ENCODE measurements around the gene NCS1.

Gene NCS1

GRCh38 chr9:130222833-130223232 lies 50.6 kb downstream of the NCS1 start:
- peaks cover 42 to 67% (median 48%) of the 10 kb centered on the region in 3 donors for H3K36me3 ChIP-seq

DNA sequence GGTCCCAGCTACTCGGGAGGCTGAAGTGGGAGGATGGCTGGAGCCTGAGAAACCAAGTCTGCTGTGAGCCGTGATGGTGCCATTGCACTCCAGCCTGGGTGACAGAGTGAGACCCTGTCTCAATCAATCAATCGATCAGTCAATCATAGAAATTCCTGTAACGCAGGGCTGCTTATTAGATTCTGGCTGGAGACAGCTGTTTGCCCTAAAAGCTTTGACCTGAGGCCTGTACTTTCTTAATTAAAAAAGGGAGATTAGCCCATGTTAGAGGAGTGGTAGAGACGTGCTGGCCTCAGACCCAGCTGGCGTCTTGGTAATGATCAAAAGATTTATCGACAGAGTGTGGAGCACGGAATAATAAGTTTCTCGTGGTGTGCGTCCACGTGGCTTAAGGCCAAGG lies 52.9 kb downstream of the NCS1 start:
- TF ChIP-seq, protein P1, sequence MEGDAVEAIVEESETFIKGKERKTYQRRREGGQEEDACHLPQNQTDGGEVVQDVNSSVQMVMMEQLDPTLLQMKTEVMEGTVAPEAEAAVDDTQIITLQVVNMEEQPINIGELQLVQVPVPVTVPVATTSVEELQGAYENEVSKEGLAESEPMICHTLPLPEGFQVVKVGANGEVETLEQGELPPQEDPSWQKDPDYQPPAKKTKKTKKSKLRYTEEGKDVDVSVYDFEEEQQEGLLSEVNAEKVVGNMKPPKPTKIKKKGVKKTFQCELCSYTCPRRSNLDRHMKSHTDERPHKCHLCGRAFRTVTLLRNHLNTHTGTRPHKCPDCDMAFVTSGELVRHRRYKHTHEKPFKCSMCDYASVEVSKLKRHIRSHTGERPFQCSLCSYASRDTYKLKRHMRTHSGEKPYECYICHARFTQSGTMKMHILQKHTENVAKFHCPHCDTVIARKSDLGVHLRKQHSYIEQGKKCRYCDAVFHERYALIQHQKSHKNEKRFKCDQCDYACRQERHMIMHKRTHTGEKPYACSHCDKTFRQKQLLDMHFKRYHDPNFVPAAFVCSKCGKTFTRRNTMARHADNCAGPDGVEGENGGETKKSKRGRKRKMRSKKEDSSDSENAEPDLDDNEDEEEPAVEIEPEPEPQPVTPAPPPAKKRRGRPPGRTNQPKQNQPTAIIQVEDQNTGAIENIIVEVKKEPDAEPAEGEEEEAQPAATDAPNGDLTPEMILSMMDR (IDR thresholded peaks at IDR 0.05): no peak
- no peak overlapping the region for H3K4me3 ChIP-seq
- intact Hi-C loops (cut with DNase I; ENCODE audit: low total_unique reads): no loop called here
- no peak for DNase-seq
- peaks cover 0 to 9% (median 2%) of the 10 kb centered on the region in 4 donors for H3K4me1 ChIP-seq
- no peaks in the 10 kb centered on the region for H3K27me3 ChIP-seq
- peaks cover 40 to 72% (median 47%) of the 10 kb centered on the region in 3 donors for H3K36me3 ChIP-seq
- H3K9me3 ChIP-seq: peaks cover 0 to 8% (median 5%) of the 10 kb centered on the region in 3 donors
- no peak overlapping the region for H3K27ac ChIP-seq

More at GRCh38 chr9:130222833-130223232, 50.6 kb downstream of the NCS1 start:
- Histone ChIP-seq H3K27me3 (no peaks in the 10 kb centered on the region), H3K4me1 (peaks cover 0 to 14% (median 4%) of the 10 kb centered on the region in 4 donors), H3K27ac (no peak overlapping the region), H3K4me3 (no peak overlapping the region), H3K9me3 (peaks cover 0 to 4% (median 3%) of the 10 kb centered on the region in 3 donors)
- no peak for DNase-seq
- intact Hi-C loops (cut with DNase I; ENCODE audit: low total_unique reads): no loop called here
- TF ChIP-seq, protein P1 (IDR thresholded peaks at IDR 0.05): no peak

DNA sequence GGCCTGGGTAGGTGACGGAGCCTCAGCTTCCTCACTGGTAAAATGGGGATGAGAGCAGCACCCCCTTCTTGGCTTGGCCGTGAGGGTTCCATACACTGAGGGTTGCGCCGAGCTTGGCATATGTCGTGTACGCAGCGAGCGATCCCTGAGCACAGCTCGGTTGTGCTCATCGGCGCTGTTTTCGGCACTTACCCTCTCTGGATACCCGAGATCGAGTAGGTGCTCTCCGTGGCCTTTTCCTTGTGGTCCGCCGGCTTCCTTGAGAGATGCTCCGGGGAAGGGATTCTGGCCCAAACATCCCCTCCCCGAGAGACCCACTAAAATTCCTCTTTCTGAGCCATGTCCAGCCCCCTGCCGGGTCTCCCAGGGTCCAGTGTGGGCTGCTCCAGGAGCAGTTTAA lies 53.4 kb downstream of the NCS1 start:
- no peak overlapping the region for H3K27ac ChIP-seq
- no peak overlapping the region for H3K4me3 ChIP-seq
- peaks cover 0 to 4% (median 0%) of the 10 kb centered on the region in 4 donors for H3K4me1 ChIP-seq
- H3K9me3 ChIP-seq: peaks cover 0 to 8% (median 5%) of the 10 kb centered on the region in 3 donors
- peaks cover 40 to 77% (median 48%) of the 10 kb centered on the region in 3 donors for H3K36me3 ChIP-seq
- no peak for DNase-seq
- intact Hi-C loops (cut with DNase I; ENCODE audit: low total_unique reads): no loop called here
- TF ChIP-seq, protein P1 (IDR thresholded peaks at IDR 0.05): no peak
- no peaks in the 10 kb centered on the region for H3K27me3 ChIP-seq

GRCh38 chr9:130226112-130226511 lies 53.9 kb downstream of the NCS1 start:
- no peak overlapping the region for H3K4me3 ChIP-seq
- no peaks in the 10 kb centered on the region for H3K27me3 ChIP-seq
- peaks cover 40 to 77% (median 48%) of the 10 kb centered on the region in 3 donors for H3K36me3 ChIP-seq
- no peak for DNase-seq
- H3K9me3 ChIP-seq: peaks cover 0 to 8% (median 5%) of the 10 kb centered on the region in 3 donors
- TF ChIP-seq, protein P1 (IDR thresholded peaks at IDR 0.05): no peak
- H3K27ac ChIP-seq: no peak overlapping the region
- intact Hi-C loops (cut with DNase I; ENCODE audit: low total_unique reads): no loop called here
- no peaks in the 10 kb centered on the region for H3K4me1 ChIP-seq

DNA sequence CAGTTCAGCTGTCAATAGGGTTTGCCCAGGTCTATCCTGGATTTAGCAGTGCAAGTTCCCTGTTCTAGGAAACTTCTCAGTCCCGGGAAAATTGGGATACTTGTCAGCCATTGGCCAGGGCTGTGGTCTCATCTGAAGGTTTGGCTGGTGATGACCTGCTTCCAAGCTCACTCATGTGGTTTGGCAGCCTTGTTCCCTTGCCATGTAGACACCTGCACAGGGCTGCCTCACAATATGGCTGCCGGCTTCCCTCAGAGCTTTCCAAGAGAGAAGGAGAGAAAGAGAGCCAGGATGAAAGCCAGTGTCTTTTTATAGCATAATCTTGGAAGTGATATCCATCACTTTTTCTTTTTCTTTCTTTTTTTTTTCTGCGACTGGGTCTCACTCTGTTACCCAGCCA lies 55.6 kb downstream of the NCS1 start:
- no peaks in the 10 kb centered on the region for H3K27me3 ChIP-seq
- H3K36me3 ChIP-seq: peaks cover 33 to 84% (median 52%) of the 10 kb centered on the region in 3 donors
- H3K9me3 ChIP-seq: peaks cover 0 to 8% (median 5%) of the 10 kb centered on the region in 3 donors
- no peak overlapping the region for H3K27ac ChIP-seq
- TF ChIP-seq, protein P1 (IDR thresholded peaks at IDR 0.05): no peak
- DNase-seq: no peak
- intact Hi-C loops (cut with DNase I; ENCODE audit: low total_unique reads): no loop called here
- no peaks in the 10 kb centered on the region for H3K4me1 ChIP-seq
- H3K4me3 ChIP-seq: no peak overlapping the region

Measured in tibial artery (tissue), 4 donors.